ENCODE data around the gene TATDN3.

GRCh38 chr1:212853658-212854057, 62.0 kb downstream of the TATDN3 start:
- no peak for TF ChIP-seq CTCF (IDR thresholded peaks at IDR 0.05; ENCODE audit: poor library complexity)
- no peak for TF ChIP-seq EZH2 (IDR thresholded peaks at IDR 0.05; ENCODE audit: borderline replicate concordance)
- no peak for TF ChIP-seq EZH2phosphoT487 (IDR thresholded peaks at IDR 0.05; ENCODE audit: low read depth, severe bottlenecking, unreplicated experiment)
